Type B pancreatic cell (in vitro differentiated cells): ENCODE measurements around the gene TRMT112. TPM values are rescaled to one million over a fixed set of nuclear protein-coding genes. Genes with fewer than 3 reads are reported as not detected.

Experiments
- DNase-seq: peaks from one replicate; pipeline ENCODE4 v3.0.0; 2021; ENCODE audit warnings: mixed read lengths; ENCODE audit not compliant: unreplicated experiment; ENCODE audit errors: extremely low spot score
- H3K27ac Mint-ChIP-seq: 2 replicates; pipeline ENCODE4 v1.8.0; 2021; ENCODE audit warnings: mild to moderate bottlenecking, mixed read lengths
- H3K27me3 Mint-ChIP-seq: 2 replicates; pipeline ENCODE4 v1.8.0; 2021; ENCODE audit warnings: mixed read lengths
- H3K36me3 Mint-ChIP-seq: 2 replicates; pipeline ENCODE4 v1.8.0; 2021; ENCODE audit warnings: mixed read lengths
- H3K4me1 Mint-ChIP-seq: one replicate; pipeline ENCODE4 v1.8.0; 2021; ENCODE audit warnings: mixed read lengths; ENCODE audit not compliant: unreplicated experiment
- H3K4me3 Mint-ChIP-seq: 2 replicates; pipeline ENCODE4 v1.8.0; 2021; ENCODE audit warnings: mild to moderate bottlenecking, mixed read lengths
- H3K9me3 Mint-ChIP-seq: 2 replicates; pipeline ENCODE4 v1.8.0; 2021; ENCODE audit warnings: mixed read lengths
- total RNA-seq: library from RNA; stranded (reverse); gene quantifications from 2 replicates; pipeline ENCODE4 v1.2.1, GENCODE V29; 2021; ENCODE audit warnings: low replicate concordance
- TF ChIP-seq, protein P1 (sequence below): fragments of 200-600 bp; sonication (generic); conservative IDR thresholded peaks from 2 replicates; pipeline ENCODE4 v1.5.0; 2021; ENCODE audit warnings: antibody characterized with exemption, mild to moderate bottlenecking

TRMT112 gene
- total RNA-seq, 1 donor from 2014 or later = 198 TPM

DNA sequence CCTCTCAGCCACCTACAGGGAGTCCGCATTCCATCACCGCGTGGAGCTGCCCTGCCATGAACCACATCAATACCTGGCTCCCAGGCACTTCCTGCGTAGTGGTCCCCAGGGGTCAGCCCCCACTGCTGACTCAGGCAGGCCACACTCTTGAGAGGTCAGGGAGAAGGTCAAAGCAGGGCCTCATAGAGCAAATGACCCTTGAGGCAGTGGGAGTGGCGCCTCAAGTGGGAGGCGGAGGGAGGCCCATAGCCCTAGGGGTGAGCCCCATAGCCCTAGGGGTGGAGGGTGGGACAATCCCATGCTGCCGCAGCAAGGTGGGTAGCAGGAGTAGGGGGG, 5.5 kb upstream of the TRMT112 start:
- H3K27me3 Mint-ChIP-seq = no peaks in the 10 kb centered on the region

GRCh38 chr11:64321533-64321932, 4.2 kb upstream of the TRMT112 start:
- no peak for DNase-seq
- TF ChIP-seq, protein P1, sequence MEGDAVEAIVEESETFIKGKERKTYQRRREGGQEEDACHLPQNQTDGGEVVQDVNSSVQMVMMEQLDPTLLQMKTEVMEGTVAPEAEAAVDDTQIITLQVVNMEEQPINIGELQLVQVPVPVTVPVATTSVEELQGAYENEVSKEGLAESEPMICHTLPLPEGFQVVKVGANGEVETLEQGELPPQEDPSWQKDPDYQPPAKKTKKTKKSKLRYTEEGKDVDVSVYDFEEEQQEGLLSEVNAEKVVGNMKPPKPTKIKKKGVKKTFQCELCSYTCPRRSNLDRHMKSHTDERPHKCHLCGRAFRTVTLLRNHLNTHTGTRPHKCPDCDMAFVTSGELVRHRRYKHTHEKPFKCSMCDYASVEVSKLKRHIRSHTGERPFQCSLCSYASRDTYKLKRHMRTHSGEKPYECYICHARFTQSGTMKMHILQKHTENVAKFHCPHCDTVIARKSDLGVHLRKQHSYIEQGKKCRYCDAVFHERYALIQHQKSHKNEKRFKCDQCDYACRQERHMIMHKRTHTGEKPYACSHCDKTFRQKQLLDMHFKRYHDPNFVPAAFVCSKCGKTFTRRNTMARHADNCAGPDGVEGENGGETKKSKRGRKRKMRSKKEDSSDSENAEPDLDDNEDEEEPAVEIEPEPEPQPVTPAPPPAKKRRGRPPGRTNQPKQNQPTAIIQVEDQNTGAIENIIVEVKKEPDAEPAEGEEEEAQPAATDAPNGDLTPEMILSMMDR = no peak
- Mint-ChIP-seq H3K36me3 (peaks cover 8% of the 10 kb centered on the region), H3K4me3 (peak overlapping the region; percentile 75), H3K9me3 (no peaks in the 10 kb centered on the region), H3K27me3 (no peaks in the 10 kb centered on the region), H3K27ac (peak overlapping the region; percentile 100), H3K4me1 (peaks cover 19% of the 10 kb centered on the region)

More for the DNA sequence above, 5.5 kb upstream of the TRMT112 start:
- Mint-ChIP-seq H3K36me3 (peaks cover 8% of the 10 kb centered on the region), H3K27ac (no peak overlapping the region), H3K4me3 (no peak overlapping the region), H3K9me3 (no peaks in the 10 kb centered on the region), H3K4me1 (peaks cover 15% of the 10 kb centered on the region)
- DNase-seq = no peak
- TF ChIP-seq, protein P1 = no peak

GRCh38 chr11:64321026-64321425, 3.7 kb upstream of the TRMT112 start:
- Mint-ChIP-seq H3K4me3 (peak overlapping the region; percentile 75), H3K36me3 (peaks cover 8% of the 10 kb centered on the region), H3K27me3 (no peaks in the 10 kb centered on the region)

GRCh38 chr11:64320556-64320955, 3.2 kb upstream of the TRMT112 start:
- Mint-ChIP-seq H3K27me3 (no peaks in the 10 kb centered on the region), H3K4me3 (peak overlapping the region; percentile 75), H3K27ac (peak overlapping the region; percentile 100)

More at GRCh38 chr11:64321026-64321425, 3.7 kb upstream of the TRMT112 start:
- peaks cover 21% of the 10 kb centered on the region for H3K4me1 Mint-ChIP-seq
- no peak for DNase-seq
- H3K9me3 Mint-ChIP-seq = no peaks in the 10 kb centered on the region
- peak overlapping the region; percentile 100 for H3K27ac Mint-ChIP-seq
- TF ChIP-seq, protein P1 = no peak

DNA sequence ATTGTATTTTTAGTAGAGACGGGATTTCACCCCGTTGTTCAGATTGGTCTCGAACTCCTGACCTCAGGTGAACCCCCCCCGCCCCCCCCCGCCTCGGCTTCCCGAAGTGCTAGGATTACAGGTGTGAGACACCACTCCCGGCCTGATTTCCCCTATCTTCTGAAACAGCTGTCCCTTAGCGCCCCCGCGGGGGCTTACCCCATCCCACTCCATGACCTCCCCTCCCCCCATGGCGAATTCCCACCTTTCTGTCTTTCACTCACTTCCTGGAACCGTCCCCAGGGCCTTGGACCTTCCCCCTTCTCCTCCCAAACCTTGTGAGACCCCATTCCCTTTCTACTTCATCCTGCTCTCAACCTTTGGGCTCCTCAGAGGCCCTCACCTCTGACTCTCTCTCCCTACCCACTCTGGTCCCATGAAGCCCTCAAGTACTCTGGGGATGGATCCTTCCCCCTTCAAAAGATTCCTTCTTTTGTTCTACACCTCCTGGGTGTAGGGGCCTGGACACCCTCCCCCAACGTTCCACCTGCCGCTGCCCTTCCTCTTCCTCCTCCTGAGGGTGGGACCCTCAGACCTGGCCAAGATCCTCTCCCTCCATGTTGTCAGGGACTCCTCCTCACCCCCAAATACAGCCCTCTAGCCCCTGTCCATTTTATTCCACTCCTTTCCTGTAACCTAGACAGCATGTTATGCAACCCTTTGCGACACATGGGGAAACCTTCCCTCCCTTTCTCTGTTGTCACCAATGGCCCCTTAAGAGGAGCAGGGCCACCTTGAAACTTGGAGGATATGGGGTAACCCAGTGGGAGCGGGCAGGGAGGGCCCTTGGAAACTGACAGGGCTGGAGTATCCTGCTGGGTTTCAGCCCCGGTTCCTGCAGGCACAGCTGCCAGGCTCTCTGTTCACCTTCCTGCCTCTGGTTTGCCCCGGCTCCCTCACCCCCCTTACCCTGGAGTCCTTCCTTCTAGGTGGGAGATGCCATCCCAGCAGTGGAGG, 1.7 kb upstream of the TRMT112 start:
- peak overlapping the region; percentile 97 for H3K4me3 Mint-ChIP-seq
- no peaks in the 10 kb centered on the region for H3K27me3 Mint-ChIP-seq
- no peaks in the 10 kb centered on the region for H3K9me3 Mint-ChIP-seq
- TF ChIP-seq, protein P1 = no peak
- no peak for DNase-seq
- H3K36me3 Mint-ChIP-seq = peaks cover 8% of the 10 kb centered on the region
- H3K4me1 Mint-ChIP-seq = peaks cover 21% of the 10 kb centered on the region
- H3K27ac Mint-ChIP-seq = peak overlapping the region; percentile 100

More at GRCh38 chr11:64320556-64320955, 3.2 kb upstream of the TRMT112 start:
- H3K36me3 Mint-ChIP-seq = peaks cover 8% of the 10 kb centered on the region
- DNase-seq = no peak
- TF ChIP-seq, protein P1 = no peak
- H3K4me1 Mint-ChIP-seq = peaks cover 21% of the 10 kb centered on the region
- H3K9me3 Mint-ChIP-seq = no peaks in the 10 kb centered on the region
